DND-41 (cell line): ENCODE data around the gene DLK1.

Source experiments
- ATAC-seq: fragments of 200-7000 bp; cut with Tn5 transposase; 3 replicates; pipeline ENCODE4 v1.9.1; 2021; ENCODE audit warnings: low read depth; ENCODE audit not compliant: insufficient read depth
- DNase-seq: peaks from one replicate; pipeline ENCODE4 v3.0.0-alpha.2; 2020
- H2AFZ ChIP-seq: 2 replicates; pipeline ENCODE4 v1.6.0; 2012; ENCODE audit warnings: low read depth, low read length
- H3K27ac ChIP-seq: 2 replicates; pipeline ENCODE4 v1.5.1; 2012; ENCODE audit warnings: low read length, inconsistent platforms
- H3K27me3 ChIP-seq: fragments of 200-600 bp; sonication (generic); 2 replicates; pipeline ENCODE4 v1.6.0; 2012; ENCODE audit warnings: low read length, mild to moderate bottlenecking, inconsistent platforms; ENCODE audit not compliant: insufficient read depth, poor library complexity
- H3K36me3 ChIP-seq: 2 replicates; pipeline ENCODE4 v1.5.1; 2012; ENCODE audit warnings: low read length, inconsistent platforms; ENCODE audit not compliant: insufficient read depth
- H3K4me1 ChIP-seq: 2 replicates; pipeline ENCODE4 v1.5.1; 2012; ENCODE audit warnings: mild to moderate bottlenecking, low read length; ENCODE audit not compliant: insufficient read depth
- H3K4me2 ChIP-seq: 2 replicates; pipeline ENCODE4 v1.6.0; 2012; ENCODE audit warnings: mild to moderate bottlenecking, moderate library complexity, low read length, inconsistent platforms; ENCODE audit not compliant: insufficient read depth
- H3K4me3 ChIP-seq, 2 experiments: fragments of 200-600 bp in 1 of 2; shearing (Covaris generic) in 1 of 2; 2 replicates each; pipeline ENCODE4 v1.5.1; 2012 to 2016; ENCODE audit warnings: inconsistent platforms in 2 of 2, low read length in 2 of 2, mild to moderate bottlenecking in 2 of 2, low read depth in 1 of 2, moderate library complexity in 1 of 2
- H3K79me2 ChIP-seq: 2 replicates; pipeline ENCODE4 v1.6.0; 2012; ENCODE audit warnings: low read length, inconsistent platforms; ENCODE audit not compliant: insufficient read depth
- H3K9ac ChIP-seq: 2 replicates; pipeline ENCODE4 v1.6.0; 2012; ENCODE audit warnings: low read depth, mild to moderate bottlenecking, inconsistent platforms, low read length, moderate library complexity
- H3K9me3 ChIP-seq: 2 replicates; pipeline ENCODE4 v1.5.1; 2012; ENCODE audit warnings: low read length, moderate library complexity, mild to moderate bottlenecking, inconsistent platforms; ENCODE audit not compliant: insufficient read depth, severe bottlenecking
- H4K20me1 ChIP-seq: 2 replicates; pipeline ENCODE4 v1.6.0; 2012; ENCODE audit warnings: low read length; ENCODE audit not compliant: insufficient read depth
- CTCF ChIP-seq: IDR thresholded peaks from 2 replicates; pipeline ENCODE4 v1.5.1; 2012; ENCODE audit warnings: borderline replicate concordance, low read length, moderate library complexity, mild to moderate bottlenecking; ENCODE audit not compliant: poor library complexity, severe bottlenecking; ENCODE audit errors: extremely low read depth
- EZH2 ChIP-seq: IDR thresholded peaks from 3 replicates; pipeline ENCODE4 v1.6.1; 2012; ENCODE audit warnings: borderline replicate concordance, low read depth, mild to moderate bottlenecking, moderate library complexity, low read length, inconsistent platforms; ENCODE audit not compliant: severe bottlenecking

Gene DLK1

GRCh38 chr14:100747736-100748135 lies 21.0 kb downstream of the DLK1 start:
- Histone ChIP-seq H2AFZ (no peak overlapping the region), H3K4me3 (no peak overlapping the region), H3K36me3 (no peaks in the 10 kb centered on the region), H4K20me1 (no peaks in the 10 kb centered on the region), H3K4me2 (no peak overlapping the region), H3K27ac (no peak overlapping the region), H3K79me2 (no peaks in the 10 kb centered on the region), H3K27me3 (peaks cover 2% of the 10 kb centered on the region), H3K4me1 (no peaks in the 10 kb centered on the region), H3K9me3 (no peaks in the 10 kb centered on the region), H3K9ac (no peak overlapping the region)
- TF ChIP-seq CTCF, result no peak
- no peak for TF ChIP-seq EZH2
- no peak for DNase-seq
- no peak for ATAC-seq

- Histone ChIP-seq H3K27me3 (peaks cover 4% of the 10 kb centered on the region), H3K79me2 (no peaks in the 10 kb centered on the region), H3K9me3 (no peaks in the 10 kb centered on the region), H3K4me1 (no peaks in the 10 kb centered on the region), H3K4me3 (no peak overlapping the region), H3K27ac (no peak overlapping the region), H4K20me1 (no peaks in the 10 kb centered on the region), H3K36me3 (no peaks in the 10 kb centered on the region), H3K4me2 (no peak overlapping the region), H3K9ac (no peak overlapping the region), H2AFZ (no peak overlapping the region)
- DNase-seq, result no peak
- no peak for ATAC-seq
- TF ChIP-seq EZH2, result no peak
- TF ChIP-seq CTCF, result no peak
Observed at GRCh38 chr14:100748403-100748802, 21.7 kb downstream of the DLK1 start.

- no peaks in the 10 kb centered on the region for H4K20me1 ChIP-seq
- H3K9me3 ChIP-seq, result no peaks in the 10 kb centered on the region
- no peak for TF ChIP-seq EZH2
- no peak for TF ChIP-seq CTCF
- DNase-seq (no peak), ATAC-seq (no peak)
- H3K4me1 ChIP-seq, result no peaks in the 10 kb centered on the region
- no peak overlapping the region for H3K9ac ChIP-seq
- no peak overlapping the region for H3K4me2 ChIP-seq
- H3K79me2 ChIP-seq, result no peaks in the 10 kb centered on the region
- no peak overlapping the region for H2AFZ ChIP-seq
- H3K4me3 ChIP-seq, result no peak overlapping the region
- H3K27me3 ChIP-seq, result peaks cover 5% of the 10 kb centered on the region
- no peak overlapping the region for H3K27ac ChIP-seq
- no peaks in the 10 kb centered on the region for H3K36me3 ChIP-seq
Observed at GRCh38 chr14:100748944-100749343, 22.3 kb downstream of the DLK1 start.
